ENCODE data around the gene IFI27. TPM values are rescaled to one million over a fixed set of nuclear protein-coding genes. Genes with fewer than 3 reads are reported as not detected.

Gene IFI27
- total and polyA plus RNA-seq, 10 of the 15 experiments (the other 5 are each of a cell fraction or from before 2014, with no cell fraction given) = 1.1 to 45.5 (median 3.3) TPM

DNA sequence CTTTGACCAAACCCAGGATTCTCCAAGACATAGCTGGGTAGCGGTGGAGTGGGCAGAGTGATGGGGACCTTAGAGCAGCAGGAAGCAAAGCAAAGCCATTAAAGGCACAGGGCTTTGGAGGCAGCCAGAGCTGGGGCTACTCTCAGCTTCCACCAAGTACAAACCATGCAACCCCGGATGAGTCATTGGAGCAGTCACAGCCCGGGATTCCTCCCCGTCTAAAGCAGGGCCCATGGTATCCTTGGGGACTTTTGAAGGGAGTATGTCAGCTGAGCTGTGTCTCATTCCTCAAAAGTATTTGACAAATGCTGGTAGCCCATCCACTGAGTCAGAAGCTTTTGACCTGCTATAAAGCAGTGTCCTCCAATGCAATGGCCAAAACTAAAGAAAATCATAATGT, 9.7 kb upstream of the IFI27 start:
- H3K9ac ChIP-seq (ENCODE audit: control insufficient read depth, insufficient read depth, low read length) = no peak overlapping the region
- POLR2A ChIA-PET = no interaction called here
- DNase-seq (ENCODE audit: low read depth, low spot score) (no peak), FAIRE-seq (no peak), ATAC-seq (no peak)
- no peaks in the 10 kb centered on the region for H3K27me3 ChIP-seq (replicated peaks in 1 of 2; ENCODE audit: control insufficient read depth in 2 of 2, insufficient read depth in 2 of 2, low read length in 1 of 2)
- in situ Hi-C loops (cut with MboI) (no loop called here), intact Hi-C loops (cut with micrococcal nuclease; ENCODE audit: unreplicated experiment) (no loop called here)
- no peak overlapping the region for H3K27ac ChIP-seq (ENCODE audit: control insufficient read depth, insufficient read depth)
- RAD21 ChIA-PET (ENCODE audit: unreplicated experiment) = no interaction called here
- SMC1A ChIA-PET (ENCODE audit: uncharacterized antibody, unreplicated experiment) = interaction anchor here (0.6 kb wide), 1 partner anchor 1278 kb away, joined by 3 read pairs; no protein-coding TSS in a partner anchor
- no peak overlapping the region for H2AFZ ChIP-seq (ENCODE audit: control insufficient read depth, low read depth, low read length)
- no peaks in the 10 kb centered on the region; a peak in 1 of 4 replicates for H3K36me3 ChIP-seq (ENCODE audit: control insufficient read depth in 2 of 2, insufficient read depth in 2 of 2, low read length in 1 of 2)
- no peaks in the 10 kb centered on the region for H3K4me1 ChIP-seq (ENCODE audit: control insufficient read depth, insufficient read depth, low read length)
- H3K4me3 ChIP-seq = no peak overlapping the region
- no TSS peak for BruUV-seq (replicated peaks)
- H4K20me1 ChIP-seq (ENCODE audit: control insufficient read depth, insufficient read depth) = no peaks in the 10 kb centered on the region
- TF ChIP-seq NRF1 (conservative IDR thresholded peaks at IDR 0.05; ENCODE audit: low read depth, low read length) (no peak), SRF (IDR thresholded peaks at IDR 0.05; ENCODE audit: low read depth in 2 of 2, low read length in 2 of 2) (no peak), HDAC6 (IDR thresholded peaks at IDR 0.05; ENCODE audit: unreplicated experiment) (no peak)
- CTCF ChIA-PET = interaction anchor here (0.6 kb wide), 1 partner anchor 17 kb away, joined by 3 read pairs; no protein-coding TSS in a partner anchor
- H3K4me2 ChIP-seq (ENCODE audit: control insufficient read depth, insufficient read depth) = no peak overlapping the region
- no peaks in the 10 kb centered on the region for H3K79me2 ChIP-seq (ENCODE audit: control insufficient read depth, insufficient read depth, low read length)
- WGBS (ENCODE audit: insufficient coverage, insufficient replicate concordance, low lambda C conversion rate, missing lambda C conversion rate) = 86% methylated on average over 4 of the region's 4 CpGs
- no peaks in the 10 kb centered on the region for H3K9me3 ChIP-seq (replicated peaks; ENCODE audit: control insufficient read depth, insufficient read depth, low read length)

DNA sequence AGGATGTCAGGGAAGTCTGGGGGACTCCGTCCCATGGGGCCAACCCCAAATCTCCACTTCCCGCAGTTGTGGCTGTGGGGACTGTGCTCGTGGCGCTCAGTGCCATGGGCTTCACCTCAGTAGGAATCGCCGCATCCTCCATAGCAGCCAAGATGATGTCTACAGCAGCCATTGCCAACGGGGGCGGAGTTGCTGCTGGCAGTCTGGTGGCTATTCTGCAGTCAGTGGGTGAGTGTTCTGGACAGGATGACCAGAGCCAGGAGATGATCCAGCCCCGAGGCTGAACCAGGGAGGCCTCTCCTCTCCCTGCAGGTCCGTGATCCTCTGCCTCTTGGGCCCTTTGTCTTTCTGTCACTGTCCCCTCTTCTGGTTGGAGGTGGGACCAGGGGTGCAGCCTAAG, 8.8 kb upstream of the IFI27 start:
- H3K4me1 ChIP-seq (ENCODE audit: control insufficient read depth, insufficient read depth, low read length) = no peaks in the 10 kb centered on the region
- RAD21 ChIA-PET (ENCODE audit: unreplicated experiment) = no interaction called here
- intact Hi-C loops (cut with micrococcal nuclease; ENCODE audit: unreplicated experiment) = no loop called here
- SMC1A ChIA-PET (ENCODE audit: uncharacterized antibody, unreplicated experiment) = no interaction called here
- FAIRE-seq (no peak), ATAC-seq (no peak), DNase-seq (ENCODE audit: low read depth, low spot score) (no peak)
- in situ Hi-C loops (cut with MboI) = no loop called here
- H2AFZ ChIP-seq (ENCODE audit: control insufficient read depth, low read depth, low read length) = no peak overlapping the region
- WGBS (ENCODE audit: insufficient coverage, insufficient replicate concordance, low lambda C conversion rate, missing lambda C conversion rate) = 86% methylated on average over 10 of the region's 10 CpGs
- no peaks in the 10 kb centered on the region for H3K27me3 ChIP-seq (replicated peaks in 1 of 2; ENCODE audit: control insufficient read depth in 2 of 2, insufficient read depth in 2 of 2, low read length in 1 of 2)
- no peaks in the 10 kb centered on the region for H4K20me1 ChIP-seq (ENCODE audit: control insufficient read depth, insufficient read depth)
- no TSS peak for BruUV-seq (replicated peaks)
- POLR2A ChIA-PET = no interaction called here
- H3K4me3 ChIP-seq = no peak overlapping the region
- H3K36me3 ChIP-seq (ENCODE audit: control insufficient read depth in 2 of 2, insufficient read depth in 2 of 2, low read length in 1 of 2) = no peaks in the 10 kb centered on the region; a peak in 1 of 4 replicates
- no peak overlapping the region for H3K4me2 ChIP-seq (ENCODE audit: control insufficient read depth, insufficient read depth)
- no peak overlapping the region for H3K27ac ChIP-seq (ENCODE audit: control insufficient read depth, insufficient read depth)
- no peaks in the 10 kb centered on the region for H3K79me2 ChIP-seq (ENCODE audit: control insufficient read depth, insufficient read depth, low read length)
- CTCF ChIA-PET = no interaction called here
- H3K9ac ChIP-seq (ENCODE audit: control insufficient read depth, insufficient read depth, low read length) = no peak overlapping the region
- H3K9me3 ChIP-seq (replicated peaks; ENCODE audit: control insufficient read depth, insufficient read depth, low read length) = no peaks in the 10 kb centered on the region
- TF ChIP-seq, protein P1, sequence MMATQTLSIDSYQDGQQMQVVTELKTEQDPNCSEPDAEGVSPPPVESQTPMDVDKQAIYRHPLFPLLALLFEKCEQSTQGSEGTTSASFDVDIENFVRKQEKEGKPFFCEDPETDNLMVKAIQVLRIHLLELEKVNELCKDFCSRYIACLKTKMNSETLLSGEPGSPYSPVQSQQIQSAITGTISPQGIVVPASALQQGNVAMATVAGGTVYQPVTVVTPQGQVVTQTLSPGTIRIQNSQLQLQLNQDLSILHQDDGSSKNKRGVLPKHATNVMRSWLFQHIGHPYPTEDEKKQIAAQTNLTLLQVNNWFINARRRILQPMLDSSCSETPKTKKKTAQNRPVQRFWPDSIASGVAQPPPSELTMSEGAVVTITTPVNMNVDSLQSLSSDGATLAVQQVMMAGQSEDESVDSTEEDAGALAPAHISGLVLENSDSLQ (IDR thresholded peaks at IDR 0.05) = no peak
- TF ChIP-seq DPF2 (IDR thresholded peaks at IDR 0.05) = no peak
- TF ChIP-seq, protein P2, sequence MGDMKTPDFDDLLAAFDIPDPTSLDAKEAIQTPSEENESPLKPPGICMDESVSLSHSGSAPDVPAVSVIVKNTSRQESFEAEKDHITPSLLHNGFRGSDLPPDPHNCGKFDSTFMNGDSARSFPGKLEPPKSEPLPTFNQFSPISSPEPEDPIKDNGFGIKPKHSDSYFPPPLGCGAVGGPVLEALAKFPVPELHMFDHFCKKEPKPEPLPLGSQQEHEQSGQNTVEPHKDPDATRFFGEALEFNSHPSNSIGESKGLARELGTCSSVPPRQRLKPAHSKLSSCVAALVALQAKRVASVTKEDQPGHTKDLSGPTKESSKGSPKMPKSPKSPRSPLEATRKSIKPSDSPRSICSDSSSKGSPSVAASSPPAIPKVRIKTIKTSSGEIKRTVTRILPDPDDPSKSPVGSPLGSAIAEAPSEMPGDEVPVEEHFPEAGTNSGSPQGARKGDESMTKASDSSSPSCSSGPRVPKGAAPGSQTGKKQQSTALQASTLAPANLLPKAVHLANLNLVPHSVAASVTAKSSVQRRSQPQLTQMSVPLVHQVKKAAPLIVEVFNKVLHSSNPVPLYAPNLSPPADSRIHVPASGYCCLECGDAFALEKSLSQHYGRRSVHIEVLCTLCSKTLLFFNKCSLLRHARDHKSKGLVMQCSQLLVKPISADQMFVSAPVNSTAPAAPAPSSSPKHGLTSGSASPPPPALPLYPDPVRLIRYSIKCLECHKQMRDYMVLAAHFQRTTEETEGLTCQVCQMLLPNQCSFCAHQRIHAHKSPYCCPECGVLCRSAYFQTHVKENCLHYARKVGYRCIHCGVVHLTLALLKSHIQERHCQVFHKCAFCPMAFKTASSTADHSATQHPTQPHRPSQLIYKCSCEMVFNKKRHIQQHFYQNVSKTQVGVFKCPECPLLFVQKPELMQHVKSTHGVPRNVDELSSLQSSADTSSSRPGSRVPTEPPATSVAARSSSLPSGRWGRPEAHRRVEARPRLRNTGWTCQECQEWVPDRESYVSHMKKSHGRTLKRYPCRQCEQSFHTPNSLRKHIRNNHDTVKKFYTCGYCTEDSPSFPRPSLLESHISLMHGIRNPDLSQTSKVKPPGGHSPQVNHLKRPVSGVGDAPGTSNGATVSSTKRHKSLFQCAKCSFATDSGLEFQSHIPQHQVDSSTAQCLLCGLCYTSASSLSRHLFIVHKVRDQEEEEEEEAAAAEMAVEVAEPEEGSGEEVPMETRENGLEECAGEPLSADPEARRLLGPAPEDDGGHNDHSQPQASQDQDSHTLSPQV (IDR thresholded peaks at IDR 0.05) = no peak
- no peak for TF ChIP-seq ZBED1 (IDR thresholded peaks at IDR 0.05; ENCODE audit: borderline replicate concordance)
- TF ChIP-seq PAX5 (IDR thresholded peaks at IDR 0.05; ENCODE audit: borderline replicate concordance, low read depth, low read length) = no peak
- TF ChIP-seq, protein P3, sequence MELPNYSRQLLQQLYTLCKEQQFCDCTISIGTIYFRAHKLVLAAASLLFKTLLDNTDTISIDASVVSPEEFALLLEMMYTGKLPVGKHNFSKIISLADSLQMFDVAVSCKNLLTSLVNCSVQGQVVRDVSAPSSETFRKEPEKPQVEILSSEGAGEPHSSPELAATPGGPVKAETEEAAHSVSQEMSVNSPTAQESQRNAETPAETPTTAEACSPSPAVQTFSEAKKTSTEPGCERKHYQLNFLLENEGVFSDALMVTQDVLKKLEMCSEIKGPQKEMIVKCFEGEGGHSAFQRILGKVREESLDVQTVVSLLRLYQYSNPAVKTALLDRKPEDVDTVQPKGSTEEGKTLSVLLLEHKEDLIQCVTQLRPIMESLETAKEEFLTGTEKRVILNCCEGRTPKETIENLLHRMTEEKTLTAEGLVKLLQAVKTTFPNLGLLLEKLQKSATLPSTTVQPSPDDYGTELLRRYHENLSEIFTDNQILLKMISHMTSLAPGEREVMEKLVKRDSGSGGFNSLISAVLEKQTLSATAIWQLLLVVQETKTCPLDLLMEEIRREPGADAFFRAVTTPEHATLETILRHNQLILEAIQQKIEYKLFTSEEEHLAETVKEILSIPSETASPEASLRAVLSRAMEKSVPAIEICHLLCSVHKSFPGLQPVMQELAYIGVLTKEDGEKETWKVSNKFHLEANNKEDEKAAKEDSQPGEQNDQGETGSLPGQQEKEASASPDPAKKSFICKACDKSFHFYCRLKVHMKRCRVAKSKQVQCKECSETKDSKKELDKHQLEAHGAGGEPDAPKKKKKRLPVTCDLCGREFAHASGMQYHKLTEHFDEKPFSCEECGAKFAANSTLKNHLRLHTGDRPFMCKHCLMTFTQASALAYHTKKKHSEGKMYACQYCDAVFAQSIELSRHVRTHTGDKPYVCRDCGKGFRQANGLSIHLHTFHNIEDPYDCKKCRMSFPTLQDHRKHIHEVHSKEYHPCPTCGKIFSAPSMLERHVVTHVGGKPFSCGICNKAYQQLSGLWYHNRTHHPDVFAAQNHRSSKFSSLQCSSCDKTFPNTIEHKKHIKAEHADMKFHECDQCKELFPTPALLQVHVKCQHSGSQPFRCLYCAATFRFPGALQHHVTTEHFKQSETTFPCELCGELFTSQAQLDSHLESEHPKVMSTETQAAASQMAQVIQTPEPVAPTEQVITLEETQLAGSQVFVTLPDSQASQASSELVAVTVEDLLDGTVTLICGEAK (IDR thresholded peaks at IDR 0.05; ENCODE audit: borderline replicate concordance) = no peak
